Renal pelvis (tissue), 4 donors: ENCODE measurements around the gene EEFSEC. TPM values are rescaled to one million over a fixed set of nuclear protein-coding genes. Genes with fewer than 3 reads are reported as not detected.
"Not testable (repeated sequence)": the region's sequence is repeated elsewhere in the genome, so short reads cannot be mapped to it uniquely, and the experiment has no call there.

Experiments used
- DNase-seq: peaks from one replicate; pipeline ENCODE4 v3.0.0-alpha.2; 2013
- polyA plus RNA-seq, 3 donors: library from polyadenylated mRNA; unstranded; fragments of 120-200 nt; gene quantifications; one replicate each; pipeline ENCODE4 v1.2.1, GENCODE V29; 2013; ENCODE audit not compliant: insufficient read length in 3 of 3

Gene EEFSEC
- polyA plus RNA-seq, 3 donors: 24.2 to 30.3 (median 27.7) TPM

DNA sequence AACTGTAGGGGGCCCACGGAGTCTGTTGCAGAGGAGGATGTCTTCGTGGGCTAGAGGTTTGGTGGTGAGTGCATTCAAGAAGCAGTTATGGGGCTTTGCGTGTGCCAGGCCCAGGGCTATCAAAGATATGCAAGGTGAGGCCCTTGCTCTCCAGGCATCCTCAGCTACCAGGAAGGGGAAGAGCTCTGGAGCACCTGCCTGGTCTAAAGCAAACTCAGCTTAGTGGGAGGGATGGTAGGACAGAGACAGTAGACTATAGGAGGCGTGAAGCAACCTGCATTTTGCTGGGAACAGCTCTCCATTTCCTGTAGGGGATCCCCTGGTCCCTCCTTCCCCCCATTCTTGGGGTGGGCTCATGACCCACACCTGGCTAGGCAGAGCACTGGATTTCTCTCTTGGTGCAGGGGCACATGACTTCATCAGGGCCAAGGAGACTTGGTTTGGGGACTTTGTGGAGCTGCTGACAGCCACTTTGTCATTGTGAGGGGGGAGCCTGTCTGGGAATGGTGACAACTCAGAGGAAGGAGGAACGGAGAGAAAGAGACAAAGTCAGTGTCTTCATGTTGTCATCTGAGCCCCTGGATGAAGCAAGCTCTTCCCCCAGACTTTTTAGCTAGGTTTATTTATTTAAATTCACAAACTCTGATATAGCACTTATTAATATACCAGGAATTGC is 8.6 kb upstream of the EEFSEC start:
- DNase-seq: no peak

DNA sequence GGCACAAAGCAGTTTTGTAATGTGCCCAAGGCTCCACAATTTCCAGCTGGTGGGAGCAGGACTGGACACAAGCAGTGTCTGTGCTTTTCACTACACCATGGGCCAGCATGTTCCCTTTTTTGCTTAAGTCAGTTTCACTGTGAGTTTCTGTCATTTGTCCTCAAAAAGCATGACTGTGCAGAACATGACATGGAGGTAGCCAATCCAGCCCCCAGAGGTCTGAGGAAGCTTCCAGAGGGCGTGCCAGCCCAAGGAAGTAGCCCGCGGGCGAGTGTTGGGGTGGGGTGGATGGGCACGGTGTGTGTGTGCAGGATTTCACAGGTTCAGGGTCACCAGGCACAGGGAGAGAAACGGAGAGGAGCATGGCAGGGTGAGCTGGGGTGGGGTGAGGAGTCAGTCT is 8.0 kb upstream of the EEFSEC start:
- DNase-seq: no peak

DNA sequence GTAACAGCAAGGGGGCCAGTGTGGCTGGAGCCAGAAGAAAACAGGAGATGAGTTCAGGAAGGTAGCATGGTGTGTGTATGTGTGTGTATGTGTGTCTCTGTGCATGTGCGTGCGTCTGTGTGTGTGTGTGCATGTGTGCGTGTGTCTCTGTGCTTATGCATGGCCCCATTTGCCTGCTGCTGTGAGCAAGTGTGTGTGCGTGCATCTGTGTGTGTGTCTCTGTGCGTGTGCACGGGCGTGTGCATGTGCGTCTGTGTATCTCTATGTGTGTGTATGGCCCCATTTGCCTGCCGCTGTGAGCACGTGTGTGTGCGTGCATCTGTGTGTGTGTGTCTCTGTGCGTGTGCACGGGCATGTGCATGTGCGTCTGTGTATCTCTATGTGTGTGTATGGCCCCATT is 7.1 kb upstream of the EEFSEC start:
- no peak for DNase-seq

DNA sequence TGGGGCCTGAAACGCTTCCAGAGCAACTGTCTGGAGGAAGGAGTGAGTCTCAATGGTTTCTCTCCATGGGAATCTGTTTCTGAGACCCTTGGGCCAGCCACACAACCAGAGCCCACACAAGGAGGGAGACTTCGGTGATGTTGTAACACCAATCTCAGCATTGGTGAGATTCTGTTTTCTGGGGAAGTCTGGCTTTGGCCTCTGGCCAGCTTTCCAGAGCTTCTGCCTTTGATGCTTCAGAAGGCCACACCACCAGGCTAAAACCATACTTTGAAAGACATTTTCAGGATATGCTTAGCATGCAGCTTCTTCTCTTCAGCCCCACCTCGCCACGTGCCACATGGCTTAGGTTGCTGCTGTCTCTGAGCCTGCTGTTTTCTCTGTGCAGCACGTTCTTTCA is 3.6 kb upstream of the EEFSEC start:
- no peak for DNase-seq

DNA sequence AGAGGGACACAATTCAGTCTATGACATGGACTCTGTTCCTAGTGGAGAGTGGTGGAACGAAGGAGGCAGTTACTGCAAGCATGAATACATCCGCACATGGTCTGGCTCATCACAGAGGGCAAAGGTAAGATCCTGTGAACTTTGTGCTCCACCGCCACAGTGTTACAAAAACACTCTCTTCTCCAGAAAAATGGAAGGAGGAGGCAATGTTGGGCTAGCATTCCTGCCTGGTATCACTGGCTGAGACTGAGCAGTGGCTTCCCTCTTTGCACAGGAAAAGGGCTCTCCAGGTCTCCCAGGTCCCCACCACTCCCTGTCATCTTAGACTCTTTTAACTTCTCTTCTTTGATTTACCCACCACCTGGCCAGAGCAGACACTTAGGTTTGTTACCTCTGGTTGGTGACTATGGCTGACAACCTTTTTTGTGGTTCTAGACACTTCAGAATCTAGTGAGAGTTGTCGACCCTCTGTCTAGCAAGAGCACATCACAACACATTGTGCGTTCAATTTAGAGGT is 1.5 kb upstream of the EEFSEC start:
- DNase-seq: no peak

DNA sequence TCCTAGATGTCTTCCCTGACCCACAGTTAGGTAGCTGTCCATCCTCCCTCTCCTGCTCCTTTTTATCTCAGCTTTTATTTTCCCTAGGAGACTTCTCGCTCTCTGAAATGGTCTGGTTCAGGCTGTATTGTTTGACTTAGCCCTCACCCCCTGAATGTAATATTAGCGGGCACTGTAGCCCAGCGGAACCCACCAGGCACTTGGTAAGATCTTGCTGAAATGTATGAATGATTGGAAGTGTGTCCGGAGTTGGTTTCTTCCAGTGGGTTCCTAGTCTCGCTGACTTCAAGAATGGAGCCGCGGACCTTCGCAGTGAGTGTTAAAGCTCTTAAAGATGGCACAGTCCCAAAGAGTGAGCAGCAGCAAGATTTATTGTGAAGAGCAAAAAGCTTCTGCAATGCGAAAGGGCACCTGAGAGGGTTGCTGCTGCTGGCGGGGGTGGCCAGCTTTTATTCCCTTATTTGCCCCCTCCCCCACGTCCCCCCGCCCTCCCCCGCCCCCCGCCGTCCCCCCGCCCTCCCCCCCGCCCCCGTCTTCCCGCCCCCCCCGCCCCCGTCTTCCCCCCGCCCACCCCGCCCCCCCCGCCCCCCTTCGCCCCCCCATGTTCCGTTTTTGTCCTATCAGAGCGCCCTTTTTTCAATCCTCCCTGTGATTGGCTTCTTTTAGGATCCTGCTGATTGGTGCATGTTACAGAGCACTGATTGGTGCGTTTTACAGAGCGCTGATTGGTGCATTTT is 694 bp upstream of the EEFSEC start:
- no peak for DNase-seq

DNA sequence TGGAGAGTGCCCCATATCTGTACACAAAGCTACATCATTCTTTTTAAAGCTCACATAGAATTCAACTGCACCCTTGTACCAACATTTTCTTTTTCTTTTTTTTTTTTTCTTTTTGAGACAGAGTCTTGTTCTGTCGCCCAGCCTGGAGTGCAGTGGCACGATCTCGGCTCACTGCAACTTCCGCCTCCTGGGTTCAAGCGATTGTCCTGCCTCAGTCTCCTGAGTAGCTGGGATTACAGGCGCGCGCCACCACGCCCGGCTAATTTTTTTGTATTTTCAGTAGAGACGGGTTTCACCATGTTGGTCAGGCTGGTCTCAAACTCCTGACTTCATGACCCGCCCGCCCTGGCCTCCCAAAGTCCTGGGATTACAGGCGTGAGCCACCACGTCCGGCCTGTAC is 1.1 kb downstream of the EEFSEC start:
- not testable (repeated sequence) for DNase-seq

DNA sequence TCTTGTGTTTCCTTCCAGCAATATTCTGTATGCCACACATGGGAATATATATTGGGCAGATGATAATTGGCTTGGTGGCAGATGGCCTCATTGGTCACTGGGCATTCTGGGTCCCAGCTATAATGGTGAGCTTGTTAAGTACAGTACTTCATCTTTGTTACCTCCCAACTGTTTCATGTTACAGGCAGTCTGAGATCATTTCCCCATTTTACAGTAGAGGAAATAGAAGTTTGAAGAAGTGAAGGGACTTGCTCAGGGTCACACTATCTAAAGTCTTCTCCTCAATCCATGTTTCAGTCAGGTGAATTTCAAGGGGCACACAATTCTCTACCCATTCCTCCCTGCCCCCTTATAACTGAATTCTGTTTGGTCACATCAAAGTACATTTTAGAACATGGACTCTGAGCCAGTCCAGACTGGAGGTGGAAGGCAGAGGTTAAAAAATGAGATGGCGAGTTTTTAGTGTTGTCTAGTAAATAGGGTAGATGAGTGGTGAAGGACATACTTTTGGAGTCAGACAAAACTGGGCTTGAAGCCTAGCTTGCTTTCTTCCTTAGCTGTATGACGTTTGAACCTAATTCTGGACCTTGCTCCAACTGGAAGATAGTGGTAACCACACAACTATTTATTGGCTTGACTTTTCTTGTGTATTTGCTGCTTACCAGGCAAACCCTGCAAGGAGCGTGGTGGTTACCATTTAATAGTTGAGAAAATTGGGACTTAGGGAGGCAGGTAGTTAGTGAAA is 2.5 kb downstream of the EEFSEC start:
- DNase-seq: no peak

DNA sequence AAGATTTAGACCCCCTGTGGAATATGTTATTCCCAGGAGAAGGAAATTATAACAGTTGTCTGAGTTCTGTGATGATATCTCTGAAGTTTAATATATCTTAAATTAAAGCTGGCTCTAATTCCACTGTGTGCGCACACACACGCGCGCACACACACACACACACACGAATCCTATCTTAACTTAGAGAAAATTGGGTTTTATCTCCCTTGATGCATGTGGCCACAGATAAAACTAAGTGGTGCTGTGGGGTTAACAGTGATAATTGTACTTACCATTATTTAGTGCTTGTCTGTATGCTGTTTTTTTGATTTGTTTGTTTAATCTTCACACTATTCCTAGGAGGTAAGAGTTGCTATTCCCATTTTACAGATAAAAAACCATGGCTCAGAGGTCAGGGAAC is 7.4 kb downstream of the EEFSEC start:
- no peak for DNase-seq

DNA sequence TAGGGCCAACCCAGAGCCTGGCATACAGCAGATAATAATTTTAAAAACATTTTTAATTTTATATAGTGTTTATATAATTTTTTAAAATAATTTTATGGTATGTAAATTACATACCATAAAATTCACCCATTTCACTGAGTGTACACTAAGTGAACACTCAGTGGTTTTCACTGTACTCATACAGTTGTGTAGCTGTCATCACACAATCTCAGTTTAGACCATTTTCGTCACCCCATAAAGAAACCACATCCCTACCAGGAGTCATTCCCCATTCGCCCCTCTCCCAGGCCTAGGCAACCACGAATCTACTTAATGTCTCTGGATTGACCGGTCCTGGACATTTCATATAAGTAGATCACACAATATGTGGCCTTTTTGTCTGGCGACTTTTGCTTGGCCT is 10.2 kb downstream of the EEFSEC start:
- no peak for DNase-seq

DNA sequence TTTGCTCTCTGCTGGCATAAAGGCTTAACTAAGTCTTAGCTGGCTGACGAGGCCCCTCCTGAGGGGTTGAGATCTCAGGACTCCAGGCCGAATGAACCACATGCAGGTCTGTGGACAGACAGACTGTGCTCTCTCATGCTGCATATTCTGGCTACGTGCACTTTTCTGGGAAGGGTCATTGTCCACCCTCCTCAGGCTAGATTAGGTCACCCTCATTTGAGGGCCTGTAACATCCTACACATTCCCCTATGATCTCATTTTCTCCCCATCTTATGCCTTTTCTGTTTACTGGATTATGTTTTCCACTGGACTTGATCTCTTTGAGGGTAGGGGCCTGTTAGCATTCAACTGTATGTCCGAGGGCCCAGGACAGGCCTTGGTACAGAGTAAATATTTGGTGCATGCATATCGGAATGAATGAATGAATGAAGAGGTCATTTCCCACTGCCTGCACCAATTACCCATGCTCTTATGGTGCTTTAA is 13.7 kb downstream of the EEFSEC start:
- DNase-seq: no peak

DNA sequence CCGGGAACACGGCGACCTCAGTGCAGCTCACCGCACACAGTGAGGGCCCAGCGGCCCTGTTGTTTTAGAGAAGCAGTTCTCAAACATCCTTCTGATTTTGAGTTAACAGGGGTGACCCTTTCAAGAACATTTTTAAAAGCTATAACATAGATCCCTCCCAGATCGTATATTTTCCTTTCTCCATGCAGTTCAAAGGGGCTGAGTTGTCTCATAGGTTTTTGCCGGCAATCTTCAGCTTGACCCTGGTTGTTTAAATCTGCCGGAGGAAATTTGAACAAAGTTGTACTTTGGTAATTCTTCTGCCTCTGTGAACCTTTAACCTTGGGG is 14.3 kb downstream of the EEFSEC start:
- DNase-seq: no peak

DNA sequence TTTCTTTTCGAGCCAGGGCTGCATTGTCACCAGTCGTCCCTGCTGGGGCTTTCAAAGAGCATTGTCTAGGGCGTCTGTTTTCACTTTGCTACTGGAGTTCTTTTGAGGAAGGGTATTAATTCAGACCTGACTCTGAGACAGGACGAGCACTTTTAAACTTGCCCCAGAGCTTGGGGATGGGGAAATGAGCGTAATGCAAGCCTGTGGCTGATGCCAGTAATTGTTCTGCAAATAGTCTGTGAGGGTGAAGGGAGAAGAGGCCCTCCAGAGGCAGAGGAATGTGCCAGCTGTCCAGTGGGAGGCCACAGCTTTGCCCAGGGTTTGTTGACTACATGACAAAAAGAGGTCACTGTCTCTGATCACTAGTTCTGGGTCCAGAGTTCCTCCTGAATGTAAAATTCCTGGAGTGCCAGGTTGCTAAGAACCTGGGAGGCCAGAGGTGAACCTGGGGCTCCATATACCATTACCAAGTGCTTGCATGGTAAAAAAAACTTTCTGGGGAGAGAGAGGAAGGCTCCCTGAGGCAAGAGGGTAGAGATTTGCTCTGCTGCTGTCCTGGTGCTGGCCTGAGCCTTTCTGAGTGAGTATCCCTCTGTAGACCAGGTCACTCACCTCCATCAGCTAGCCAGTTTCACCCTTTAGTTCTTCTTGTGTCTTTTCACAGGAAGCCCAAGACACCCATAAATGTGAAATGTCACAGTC is 14.8 kb downstream of the EEFSEC start:
- DNase-seq: no peak

DNA sequence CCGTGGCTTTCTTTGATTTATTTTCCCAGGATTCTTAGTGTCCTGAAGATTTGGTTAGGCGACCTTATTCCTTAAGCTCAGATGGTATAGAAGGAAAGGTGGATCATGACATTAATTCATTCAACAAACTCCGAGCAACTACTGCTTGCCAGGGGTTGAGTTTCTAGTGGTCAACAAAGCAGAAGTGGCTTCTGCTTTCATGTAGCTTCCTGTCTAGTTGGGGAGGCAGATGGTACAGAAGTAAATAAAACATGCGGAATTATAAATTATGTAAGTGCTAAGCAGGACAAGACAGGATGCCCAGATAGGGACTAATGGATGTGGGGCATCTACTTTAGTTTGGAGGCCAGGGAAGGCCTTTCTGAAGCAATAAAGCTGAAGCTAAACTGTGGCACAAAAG is 15.6 kb downstream of the EEFSEC start:
- DNase-seq: no peak

DNA sequence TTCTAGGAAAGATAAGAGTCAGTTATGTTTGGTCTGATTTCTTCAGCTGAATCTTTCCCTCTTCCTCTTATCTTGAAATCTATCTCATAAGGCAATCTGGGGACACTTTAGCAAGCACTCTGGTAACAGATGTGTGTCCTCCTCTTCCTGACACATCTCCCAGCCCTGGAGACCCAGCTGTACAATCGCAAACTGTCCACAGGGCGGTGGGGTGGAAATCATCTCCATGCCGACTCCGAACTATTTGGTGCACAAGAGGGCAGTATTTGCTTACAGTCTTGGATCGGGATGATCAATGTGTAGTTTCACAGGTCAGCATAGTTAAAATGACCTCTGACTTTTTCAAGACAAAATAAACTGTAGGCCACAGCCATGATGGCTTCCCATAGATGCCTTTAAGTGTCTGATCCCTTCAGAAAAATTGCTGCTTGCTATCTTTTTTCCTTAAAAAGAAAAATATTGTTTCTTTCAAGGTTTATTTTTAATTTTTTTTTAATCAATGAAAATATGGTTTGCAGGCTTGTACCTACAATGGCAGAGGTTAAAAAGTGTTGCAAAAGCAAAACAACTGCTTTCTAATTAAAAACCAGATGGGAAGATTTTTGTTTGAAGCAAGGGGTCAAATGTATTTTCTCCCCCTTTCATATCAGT is 17.7 kb downstream of the EEFSEC start:
- DNase-seq: peak; percentile 86

DNA sequence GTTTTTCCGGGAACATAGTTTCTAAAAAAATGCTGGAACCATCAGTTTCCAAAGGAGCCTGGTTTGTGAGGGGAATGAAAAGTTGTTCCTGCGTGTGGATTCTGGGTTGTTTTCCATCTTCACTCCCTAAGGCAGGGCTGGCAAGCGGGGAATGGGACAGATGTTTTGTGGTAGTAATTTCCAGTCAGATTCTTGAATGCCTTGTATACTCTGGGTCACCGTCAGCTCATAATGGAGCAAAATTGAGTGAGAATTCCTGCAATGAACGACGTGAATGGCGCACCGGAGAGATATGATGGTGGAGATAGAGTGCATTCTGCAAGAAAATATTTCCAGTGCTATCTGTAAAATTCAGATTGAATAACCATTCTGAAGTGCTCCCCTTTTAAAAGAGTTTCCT is 19.9 kb downstream of the EEFSEC start:
- DNase-seq: no peak

DNA sequence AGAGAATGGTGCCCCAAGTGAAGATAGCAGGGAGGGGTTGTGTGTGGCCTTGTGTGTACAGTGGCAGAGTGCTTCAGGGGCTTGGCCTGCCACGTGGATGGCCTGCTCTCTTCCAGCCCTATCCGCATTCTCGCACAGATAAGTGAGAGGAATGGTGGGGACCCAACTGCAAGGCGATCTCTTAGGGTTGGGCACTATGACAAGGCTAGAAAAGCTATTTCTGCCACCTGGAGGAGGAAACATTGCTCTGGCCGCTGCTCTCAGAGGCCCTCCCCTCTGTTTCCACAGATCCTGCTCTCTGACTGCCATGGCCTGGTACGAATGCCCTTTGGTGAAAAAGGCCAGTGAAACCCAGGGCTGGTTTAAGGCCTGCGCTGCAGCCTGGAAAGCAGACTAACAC is 20.6 kb downstream of the EEFSEC start:
- no peak for DNase-seq

DNA sequence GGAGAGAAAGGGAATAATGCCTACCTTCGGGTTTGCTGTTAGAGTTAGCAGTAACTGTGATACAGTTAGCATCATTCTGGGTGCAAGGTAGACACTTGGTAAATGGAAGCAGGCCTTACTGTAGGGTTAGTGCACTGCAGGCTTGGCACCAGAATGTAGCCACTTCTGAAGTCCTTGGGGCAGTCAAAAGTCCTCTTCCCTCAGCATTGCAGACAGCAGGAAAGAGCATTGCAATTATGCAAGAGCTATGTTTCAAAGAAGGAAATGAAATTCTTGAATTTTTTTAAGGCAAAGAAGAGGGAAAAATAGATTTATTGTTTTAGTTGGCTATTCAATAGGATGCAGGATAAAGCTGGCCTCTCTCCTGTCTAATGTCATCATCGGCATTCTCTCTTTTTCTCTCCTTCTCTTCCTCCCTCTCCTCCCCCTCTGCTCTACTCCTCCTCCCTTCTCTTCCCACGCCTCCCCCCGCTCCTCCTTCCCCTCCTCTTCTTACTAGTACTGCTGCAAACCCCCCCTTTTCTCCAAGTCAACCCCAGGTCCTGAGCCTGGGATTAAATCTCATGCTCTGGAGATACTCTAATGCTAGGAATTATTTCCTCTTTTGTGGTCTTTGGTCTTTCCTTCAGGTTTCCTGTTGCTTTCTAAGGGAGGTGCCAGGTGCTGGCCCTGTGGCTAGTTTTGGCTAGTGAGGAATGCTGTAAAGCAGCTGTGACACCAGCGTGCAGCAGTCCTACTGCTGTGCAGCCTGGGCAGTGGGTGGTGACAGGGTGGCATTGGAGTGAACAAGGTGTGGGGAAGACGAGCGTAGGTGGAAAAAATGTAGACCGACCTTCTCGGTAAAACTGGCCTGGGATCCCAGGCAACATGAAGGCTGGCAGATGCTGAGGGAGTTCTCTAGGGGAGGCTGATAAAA is 21.7 kb downstream of the EEFSEC start:
- no peak for DNase-seq

DNA sequence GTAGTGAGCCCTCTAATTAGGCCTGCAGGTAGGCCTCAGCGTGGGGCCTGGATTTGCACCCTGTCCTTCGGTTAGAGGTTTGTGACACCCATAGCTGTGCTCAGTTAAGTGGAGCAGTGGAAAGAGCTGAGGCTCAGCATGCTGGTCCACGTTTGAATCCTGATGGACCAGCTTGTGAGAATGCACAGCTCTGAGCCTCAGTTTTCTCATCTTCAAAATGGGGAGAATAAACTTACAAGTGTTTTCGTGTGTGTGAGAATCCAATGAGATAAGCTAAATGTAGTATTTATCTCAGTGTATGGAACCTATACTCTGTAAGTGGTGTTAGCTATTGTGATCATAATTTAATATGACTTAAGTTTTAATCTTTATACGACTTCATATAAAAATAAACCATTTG is 22.5 kb downstream of the EEFSEC start:
- DNase-seq: no peak

DNA sequence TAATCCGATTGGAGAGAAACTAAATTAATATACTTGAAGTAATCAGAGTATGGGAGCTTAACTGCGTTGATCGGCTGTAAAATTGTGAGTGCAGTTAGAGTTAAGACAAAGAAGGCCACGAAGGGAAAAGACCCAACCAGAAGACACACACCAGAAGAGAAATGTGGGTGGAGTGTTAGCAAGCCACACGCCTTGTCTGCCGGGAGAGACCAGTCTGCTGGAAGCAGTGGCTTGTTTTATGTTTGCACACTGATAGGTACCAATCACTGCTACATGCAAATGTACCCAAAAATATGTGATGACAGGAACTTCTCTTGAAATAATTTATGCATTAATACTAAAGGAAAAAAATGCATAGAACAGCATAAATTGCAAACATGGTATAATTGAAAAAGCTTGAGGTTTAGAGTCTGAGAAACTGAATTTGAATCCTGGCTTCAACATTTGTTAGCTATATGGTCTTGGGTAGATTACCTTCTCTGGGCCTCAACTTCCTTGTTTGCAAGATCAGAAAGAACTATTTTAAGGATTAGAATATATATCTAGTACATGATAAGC is 23.1 kb downstream of the EEFSEC start:
- DNase-seq: no peak
